Activated naive CD4-positive, alpha-beta T cell treated with anti-CD3 and anti-CD28 coated beads for 36 hours (primary cell): ENCODE measurements around the gene PKHD1. TPM values are rescaled to one million over a fixed set of nuclear protein-coding genes. Genes with fewer than 3 reads are reported as not detected.

Experiments used
- CTCF ChIA-PET: fragments of 350-600 bp; sonication (Branson Sonifier 250); formaldehyde crosslinking; loops from one replicate; lab custom pipeline; 2021; ENCODE audit warnings: antibody characterized with exemption; lab: Charles Lee
- DNase-seq: peaks from one replicate; pipeline ENCODE4 v3.0.0-alpha.2; 2020
- H3K27ac Mint-ChIP-seq: one replicate; pipeline ENCODE4 v1.8.0; 2021; ENCODE audit warnings: mild to moderate bottlenecking, mixed read lengths
- H3K27me3 Mint-ChIP-seq: one replicate; pipeline ENCODE4 v1.8.0; 2021; ENCODE audit warnings: low read depth, mixed read lengths
- H3K36me3 Mint-ChIP-seq: one replicate; pipeline ENCODE4 v1.8.0; 2021; ENCODE audit warnings: low read depth, mixed read lengths
- H3K4me1 Mint-ChIP-seq: one replicate; pipeline ENCODE4 v1.8.0; 2021; ENCODE audit warnings: low read depth, mixed read lengths
- H3K4me3 Mint-ChIP-seq: one replicate; pipeline ENCODE4 v1.8.0; 2021; ENCODE audit warnings: mild to moderate bottlenecking, moderate library complexity, mixed read lengths
- H3K9me3 Mint-ChIP-seq: one replicate; pipeline ENCODE4 v1.8.0; 2021; ENCODE audit warnings: mixed read lengths
- intact Hi-C: fragments of 100-400 bp; cut with micrococcal nuclease; formaldehyde crosslinking; loops from one replicate; pipeline ENCODE4 v1.15.1; 2023
- total RNA-seq, 2 experiments: library from RNA; stranded (reverse); gene quantifications; one replicate each; pipeline ENCODE4 v1.2.3, GENCODE V29; 2021

Gene PKHD1
- total RNA-seq, 2 experiments from 2014 or later, result not detected

DNA sequence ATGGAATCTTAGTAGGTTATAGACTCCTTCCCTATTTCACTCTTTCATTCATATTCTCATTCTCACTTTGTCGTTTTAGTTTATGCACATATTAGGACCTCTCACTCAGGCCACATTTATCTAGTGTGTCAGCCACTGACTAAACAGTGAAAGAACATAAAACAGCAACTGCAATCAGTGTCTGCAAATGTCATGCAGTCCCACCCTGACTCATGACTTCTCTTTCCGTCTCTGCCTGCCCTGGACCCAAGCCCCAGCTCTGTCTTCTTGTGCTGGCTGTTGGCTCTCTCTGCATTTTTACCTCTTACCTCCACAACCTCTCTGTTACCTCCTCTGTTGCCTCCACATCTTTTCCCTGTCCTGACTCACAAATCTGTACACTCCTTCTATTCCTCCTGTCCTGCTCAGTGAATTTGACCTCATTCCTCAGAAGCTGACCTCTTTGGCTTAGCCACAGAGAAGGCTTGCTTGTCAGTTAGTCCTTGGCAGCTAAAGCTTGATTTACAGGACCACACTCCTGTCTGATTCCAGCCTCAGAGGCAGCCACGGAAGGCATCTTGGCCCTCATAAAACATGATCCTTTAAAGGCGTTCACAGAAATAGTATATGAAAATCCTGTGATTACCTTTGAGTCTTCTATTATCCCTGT, 247.6 kb downstream of the PKHD1 start:
- H3K27ac Mint-ChIP-seq, result no peak overlapping the region
- no peaks in the 10 kb centered on the region for H3K9me3 Mint-ChIP-seq
- H3K4me3 Mint-ChIP-seq, result no peak overlapping the region
- CTCF ChIA-PET, result no interaction called here
- no peak for DNase-seq
- no peaks in the 10 kb centered on the region for H3K36me3 Mint-ChIP-seq
- no peaks in the 10 kb centered on the region for H3K4me1 Mint-ChIP-seq
- intact Hi-C loops, result no loop called here
- no peaks in the 10 kb centered on the region for H3K27me3 Mint-ChIP-seq

DNA sequence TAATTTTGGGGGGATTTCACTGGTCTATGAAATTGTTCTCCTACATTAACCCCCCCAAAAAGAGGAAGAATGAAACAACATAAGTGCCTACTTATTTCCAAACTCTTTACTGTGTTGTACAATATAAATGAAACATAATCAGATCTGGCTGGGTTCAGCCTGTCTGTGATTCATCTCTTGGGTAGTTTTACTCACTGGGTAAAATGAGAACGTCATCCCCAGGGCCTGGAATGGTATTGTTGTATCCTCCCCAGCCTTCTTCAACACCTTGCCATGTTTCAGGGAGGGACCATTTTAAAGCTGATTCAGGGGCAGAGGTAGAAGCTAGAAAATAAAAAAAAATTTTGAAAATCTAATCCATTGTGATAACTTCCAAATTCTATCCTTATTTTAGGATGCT, 256.7 kb downstream of the PKHD1 start:
- Mint-ChIP-seq H3K9me3 (no peaks in the 10 kb centered on the region), H3K36me3 (no peaks in the 10 kb centered on the region), H3K27ac (no peak overlapping the region), H3K27me3 (peaks cover 2% of the 10 kb centered on the region), H3K4me3 (no peak overlapping the region), H3K4me1 (no peaks in the 10 kb centered on the region)
- no peak for DNase-seq
- CTCF ChIA-PET, result no interaction called here
- intact Hi-C loops, result no loop called here

DNA sequence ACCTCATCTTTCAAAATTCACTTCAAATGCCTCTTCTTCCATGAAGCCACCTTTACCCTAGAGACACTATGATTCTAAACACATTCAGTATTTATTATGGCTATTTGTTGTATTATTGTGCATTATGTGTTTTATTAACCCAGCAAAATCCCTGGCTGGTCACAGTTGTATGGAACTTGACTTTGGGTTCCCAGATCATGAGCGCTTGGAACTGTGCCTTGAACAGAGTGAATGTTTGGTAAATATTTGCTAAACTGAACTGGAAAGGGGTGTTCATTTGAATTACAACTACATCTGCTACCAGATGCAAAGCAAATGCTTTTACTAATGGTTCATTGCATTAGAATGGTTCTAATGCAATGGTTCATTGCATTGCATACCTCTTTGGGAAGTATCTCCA, 259.8 kb downstream of the PKHD1 start:
- CTCF ChIA-PET, result no interaction called here
- H3K4me3 Mint-ChIP-seq, result no peak overlapping the region
- H3K4me1 Mint-ChIP-seq, result no peaks in the 10 kb centered on the region
- H3K9me3 Mint-ChIP-seq, result no peaks in the 10 kb centered on the region
- H3K27ac Mint-ChIP-seq, result no peak overlapping the region
- H3K36me3 Mint-ChIP-seq, result no peaks in the 10 kb centered on the region
- DNase-seq, result no peak
- peaks cover 2% of the 10 kb centered on the region for H3K27me3 Mint-ChIP-seq
- intact Hi-C loops, result no loop called here

GRCh38 chr6:51824940-51825339, 262.5 kb downstream of the PKHD1 start:
- Mint-ChIP-seq H3K4me3 (no peak overlapping the region), H3K4me1 (no peaks in the 10 kb centered on the region), H3K27ac (no peak overlapping the region), H3K9me3 (no peaks in the 10 kb centered on the region), H3K36me3 (no peaks in the 10 kb centered on the region), H3K27me3 (peaks cover 2% of the 10 kb centered on the region)
- intact Hi-C loops, result no loop called here
- CTCF ChIA-PET, result no interaction called here
- no peak for DNase-seq

GRCh38 chr6:51820555-51820954, 266.9 kb downstream of the PKHD1 start:
- no peaks in the 10 kb centered on the region for H3K4me1 Mint-ChIP-seq
- intact Hi-C loops, result no loop called here
- CTCF ChIA-PET, result no interaction called here

DNA sequence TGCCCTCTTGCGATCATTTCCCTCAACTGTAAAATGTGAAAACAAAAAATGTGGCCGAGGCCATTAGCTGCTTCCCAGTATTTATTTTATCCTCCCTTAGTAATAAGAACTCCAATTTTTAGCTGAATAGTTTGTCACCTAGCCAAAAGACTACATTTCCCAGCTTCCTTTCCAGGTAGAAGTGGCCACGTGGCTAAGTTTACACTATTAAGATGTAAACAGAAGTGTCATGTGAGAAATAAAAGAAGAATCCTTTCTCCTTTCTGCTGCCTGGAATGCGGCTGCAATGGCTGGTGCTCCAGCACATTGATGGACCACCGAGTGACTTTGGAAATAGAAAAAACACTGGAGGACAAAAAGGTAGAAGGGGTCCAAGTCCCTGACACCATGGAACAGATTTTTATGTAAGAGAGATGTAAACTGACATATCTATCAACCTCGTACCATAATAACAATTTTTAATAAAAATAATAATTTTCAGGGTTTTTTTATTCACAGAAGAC, 268.8 kb downstream of the PKHD1 start:
- CTCF ChIA-PET, result no interaction called here
- no peaks in the 10 kb centered on the region for H3K9me3 Mint-ChIP-seq
- H3K4me3 Mint-ChIP-seq, result no peak overlapping the region

More at GRCh38 chr6:51820555-51820954, 266.9 kb downstream of the PKHD1 start:
- DNase-seq, result no peak
- Mint-ChIP-seq H3K27me3 (no peaks in the 10 kb centered on the region), H3K27ac (no peak overlapping the region), H3K36me3 (no peaks in the 10 kb centered on the region), H3K9me3 (no peaks in the 10 kb centered on the region), H3K4me3 (no peak overlapping the region)

DNA sequence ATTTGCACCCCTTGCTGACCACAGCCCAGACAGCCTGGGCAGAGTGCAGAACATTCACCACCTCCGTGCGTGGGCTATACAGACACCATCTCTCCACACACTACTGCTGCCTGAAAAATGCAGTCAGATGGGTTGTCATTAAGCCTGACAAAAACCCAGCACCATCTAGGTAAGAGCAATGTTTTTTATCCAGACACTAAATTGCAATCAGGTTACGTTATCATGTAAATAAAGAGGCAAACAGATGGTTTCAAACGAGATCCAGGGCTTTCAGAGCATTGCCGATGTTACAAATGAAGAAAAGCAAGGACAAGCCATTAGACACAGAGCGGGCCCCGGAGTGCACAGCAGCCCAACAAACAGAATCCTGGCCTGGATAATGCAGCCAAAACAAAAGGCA, 269.6 kb downstream of the PKHD1 start:
- Mint-ChIP-seq H3K9me3 (no peaks in the 10 kb centered on the region), H3K36me3 (no peaks in the 10 kb centered on the region), H3K27me3 (no peaks in the 10 kb centered on the region), H3K27ac (no peak overlapping the region), H3K4me3 (no peak overlapping the region), H3K4me1 (no peaks in the 10 kb centered on the region)
- intact Hi-C loops, result no loop called here
- no peak for DNase-seq
- CTCF ChIA-PET, result interaction anchor here (0.7 kb wide), 1 partner anchor 332 kb away, joined by 3 read pairs; no protein-coding TSS in a partner anchor

More for the DNA sequence above, 268.8 kb downstream of the PKHD1 start:
- Mint-ChIP-seq H3K36me3 (no peaks in the 10 kb centered on the region), H3K27ac (no peak overlapping the region), H3K4me1 (no peaks in the 10 kb centered on the region), H3K27me3 (no peaks in the 10 kb centered on the region)
- intact Hi-C loops, result no loop called here
- no peak for DNase-seq

DNA sequence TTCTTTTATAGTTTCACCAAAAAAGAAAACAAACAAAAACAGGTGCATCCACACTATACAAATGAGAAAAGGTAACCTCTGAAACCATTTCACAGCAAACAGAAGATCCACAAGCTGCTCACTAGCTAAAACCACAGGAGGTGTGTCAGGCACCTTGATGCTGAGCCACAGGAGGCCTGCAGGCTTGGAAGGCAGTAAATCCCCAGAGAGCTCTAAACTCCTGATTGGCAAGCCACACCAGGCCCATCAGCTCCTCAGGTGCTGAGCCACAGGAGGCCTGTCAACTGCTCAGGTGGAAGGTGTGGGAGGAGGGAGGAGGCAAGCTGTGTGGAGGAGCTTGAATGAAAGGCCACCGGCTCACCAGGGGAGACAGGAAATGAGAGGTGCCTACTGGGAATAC, 273.0 kb downstream of the PKHD1 start:
- peaks cover 2% of the 10 kb centered on the region for H3K9me3 Mint-ChIP-seq

GRCh38 chr6:51813904-51814303, 273.5 kb downstream of the PKHD1 start:
- Mint-ChIP-seq H3K4me1 (no peaks in the 10 kb centered on the region), H3K36me3 (no peaks in the 10 kb centered on the region), H3K4me3 (no peak overlapping the region), H3K27ac (no peak overlapping the region), H3K27me3 (no peaks in the 10 kb centered on the region), H3K9me3 (peaks cover 2% of the 10 kb centered on the region)
- no peak for DNase-seq
- intact Hi-C loops, result no loop called here
- CTCF ChIA-PET, result no interaction called here

More for the DNA sequence above, 273.0 kb downstream of the PKHD1 start:
- no peaks in the 10 kb centered on the region for H3K4me1 Mint-ChIP-seq
- no peak overlapping the region for H3K27ac Mint-ChIP-seq
- no peak overlapping the region for H3K4me3 Mint-ChIP-seq
- intact Hi-C loops, result no loop called here
- DNase-seq, result no peak
- no peaks in the 10 kb centered on the region for H3K36me3 Mint-ChIP-seq
- no peaks in the 10 kb centered on the region for H3K27me3 Mint-ChIP-seq
- CTCF ChIA-PET, result no interaction called here

DNA sequence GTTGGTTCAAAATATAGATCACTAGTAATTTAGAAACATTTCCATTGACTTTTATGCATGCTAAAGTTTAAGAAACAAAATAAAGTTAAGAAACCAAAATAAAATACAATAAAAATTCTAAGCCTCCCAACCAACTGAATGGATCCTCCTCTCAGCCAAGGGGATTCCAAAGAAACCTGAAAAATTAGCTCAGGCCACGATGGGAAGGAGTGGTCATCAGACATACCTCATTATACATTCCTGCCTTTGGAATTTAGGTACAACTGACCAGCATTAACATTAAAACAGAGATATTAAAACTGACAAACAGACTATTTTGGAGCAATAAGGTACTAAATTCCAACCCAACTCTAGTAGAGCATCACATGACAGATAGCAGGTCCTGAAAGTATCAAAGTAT, 275.2 kb downstream of the PKHD1 start:
- Mint-ChIP-seq H3K4me1 (no peaks in the 10 kb centered on the region), H3K27me3 (no peaks in the 10 kb centered on the region), H3K4me3 (no peak overlapping the region), H3K27ac (no peak overlapping the region), H3K36me3 (no peaks in the 10 kb centered on the region), H3K9me3 (peaks cover 2% of the 10 kb centered on the region)
- CTCF ChIA-PET, result no interaction called here
- intact Hi-C loops, result no loop called here
- no peak for DNase-seq

GRCh38 chr6:51805517-51805916, 281.9 kb downstream of the PKHD1 start:
- Mint-ChIP-seq H3K36me3 (no peaks in the 10 kb centered on the region), H3K4me1 (no peaks in the 10 kb centered on the region), H3K27me3 (no peaks in the 10 kb centered on the region), H3K9me3 (peaks cover 2% of the 10 kb centered on the region), H3K27ac (no peak overlapping the region), H3K4me3 (no peak overlapping the region)
- DNase-seq, result no peak
- intact Hi-C loops, result no loop called here
- CTCF ChIA-PET, result no interaction called here

DNA sequence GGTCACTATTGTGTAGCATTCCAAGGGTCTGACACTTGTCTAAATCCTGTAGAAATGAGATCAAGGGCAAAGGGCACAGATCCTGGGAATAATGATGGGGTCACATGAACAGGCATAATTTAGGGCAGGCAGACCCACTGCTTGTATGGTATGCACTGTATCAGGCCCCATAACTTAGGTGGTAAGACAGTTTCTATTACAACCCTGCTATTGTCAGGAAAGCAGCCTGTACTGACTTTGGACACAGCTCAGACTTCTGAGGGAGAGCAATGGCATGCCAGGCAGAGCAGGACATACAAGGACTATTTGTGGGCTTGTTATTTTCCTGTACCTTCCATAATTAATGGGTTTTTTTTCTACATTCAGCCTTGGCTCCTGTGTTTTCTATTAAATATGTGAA, 286.8 kb downstream of the PKHD1 start:
- CTCF ChIA-PET, result no interaction called here
- H3K27ac Mint-ChIP-seq, result no peak overlapping the region
- DNase-seq, result no peak
- intact Hi-C loops, result no loop called here
- peaks cover 12% of the 10 kb centered on the region for H3K9me3 Mint-ChIP-seq
- H3K4me1 Mint-ChIP-seq, result no peaks in the 10 kb centered on the region
- no peaks in the 10 kb centered on the region for H3K36me3 Mint-ChIP-seq
- no peaks in the 10 kb centered on the region for H3K27me3 Mint-ChIP-seq
- H3K4me3 Mint-ChIP-seq, result no peak overlapping the region

DNA sequence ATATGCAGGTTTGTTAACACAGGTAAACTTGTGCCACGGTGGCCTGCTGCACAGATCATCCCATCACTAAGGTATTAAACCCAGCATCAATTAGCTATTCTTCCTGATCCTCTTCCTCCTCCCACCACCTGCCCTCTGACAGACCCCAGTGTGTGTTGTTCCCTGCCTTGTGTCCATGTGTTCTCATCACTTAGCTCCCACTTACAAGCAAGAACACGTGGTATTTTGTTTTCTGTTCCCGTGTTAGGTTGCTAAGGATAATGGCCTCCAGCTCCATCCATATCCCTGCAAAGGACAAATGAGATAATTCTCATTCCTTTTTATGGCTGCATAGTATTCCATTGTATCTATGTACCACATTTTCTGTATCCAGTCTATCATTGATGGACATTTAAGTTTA, 294.0 kb downstream of the PKHD1 start:
- intact Hi-C loops, result no loop called here
- peaks cover 11% of the 10 kb centered on the region for H3K9me3 Mint-ChIP-seq
- no peaks in the 10 kb centered on the region for H3K36me3 Mint-ChIP-seq
- no peak for DNase-seq
- CTCF ChIA-PET, result interaction anchor here (1.1 kb wide), 1 partner anchor 18 kb away, joined by 3 read pairs; no protein-coding TSS in a partner anchor
- H3K4me1 Mint-ChIP-seq, result no peaks in the 10 kb centered on the region
- no peak overlapping the region for H3K4me3 Mint-ChIP-seq
- H3K27ac Mint-ChIP-seq, result no peak overlapping the region
- no peaks in the 10 kb centered on the region for H3K27me3 Mint-ChIP-seq
